Measurements from ENCODE around the gene EIF1.
"Not testable (repeated sequence)": the region's sequence is repeated elsewhere in the genome, so short reads cannot be mapped to it uniquely, and the experiment has no call there.

Gene EIF1

DNA sequence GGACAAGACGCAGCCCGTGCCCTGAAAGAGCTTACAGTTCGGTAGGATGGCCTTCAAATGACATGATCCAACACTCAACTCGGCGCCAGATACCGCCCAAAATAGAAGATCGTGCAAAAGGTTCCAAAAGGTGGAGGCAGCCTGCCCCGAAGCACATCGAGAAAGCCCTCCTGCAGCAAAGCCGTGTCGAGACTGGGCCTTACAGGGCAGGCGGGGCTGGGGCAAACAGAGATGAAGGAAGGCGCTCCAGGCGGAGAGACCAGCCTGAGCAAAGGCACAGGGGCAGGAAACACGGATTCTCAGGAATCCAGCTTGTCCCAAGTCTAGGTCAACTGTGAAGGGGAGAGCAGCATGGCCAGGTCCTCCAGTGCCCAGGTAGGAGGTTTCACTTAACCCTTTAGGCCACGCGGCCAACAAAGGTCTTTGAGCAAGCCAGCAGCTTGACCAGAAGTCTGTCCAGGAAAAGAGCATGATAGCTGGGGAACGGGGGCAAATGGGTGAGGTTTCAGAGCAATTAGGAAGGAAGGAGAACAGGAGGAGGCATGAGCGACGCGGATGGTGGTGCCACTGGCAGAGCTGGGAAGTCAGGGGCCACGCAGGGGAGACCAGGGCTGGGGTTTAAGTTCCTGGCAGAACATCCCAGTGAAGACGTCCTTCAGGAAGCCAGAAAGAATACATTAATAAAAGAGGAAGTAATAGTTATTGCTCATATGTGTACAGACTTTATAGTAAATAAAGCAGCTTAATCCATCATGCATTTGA lies 21.2 kb upstream of the EIF1 start:
- no peak overlapping the region for H3K27ac ChIP-seq (ENCODE audit: low read depth, low read length, severe bottlenecking)
- 59% methylated on average over 22 of the region's 23 CpGs for WGBS, 2 experiments (ENCODE audit: insufficient coverage in 2 of 2)
- H3K9me3 ChIP-seq (ENCODE audit: control insufficient read depth, low read length) = no peaks in the 10 kb centered on the region
- H3K4me1 ChIP-seq (ENCODE audit: control insufficient read depth, insufficient read depth, low read length, poor library complexity, severe bottlenecking) = no peaks in the 10 kb centered on the region
- H3K4me3 ChIP-seq (ENCODE audit: extremely low read depth, insufficient read depth, low read length, poor library complexity, severe bottlenecking) = no peak overlapping the region
- no peaks in the 10 kb centered on the region for H3K36me3 ChIP-seq (ENCODE audit: control insufficient read depth, insufficient read depth, low read length)

DNA sequence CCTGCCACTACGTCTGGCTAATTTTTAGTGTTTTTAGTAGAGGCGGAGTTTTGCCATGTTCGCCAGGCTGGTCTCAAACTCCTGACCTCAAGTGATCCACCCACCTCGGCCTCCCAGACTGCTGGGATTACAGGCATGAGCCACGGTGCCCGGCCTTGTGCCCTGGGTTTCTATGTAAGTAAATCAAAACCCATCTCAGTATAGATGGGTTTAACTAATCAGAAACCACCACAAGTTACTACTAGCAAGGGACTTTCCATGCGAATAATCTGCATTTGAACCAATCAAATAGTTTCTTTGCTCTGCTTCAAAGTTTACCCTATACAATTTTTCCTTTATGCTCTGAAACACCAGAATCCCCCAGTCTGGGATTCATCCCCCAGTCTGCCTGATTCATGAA lies 16.5 kb upstream of the EIF1 start:
- WGBS, 2 experiments (ENCODE audit: insufficient coverage in 2 of 2) = 88 to 98% methylated on average over 7 of the region's 7 CpGs

DNA sequence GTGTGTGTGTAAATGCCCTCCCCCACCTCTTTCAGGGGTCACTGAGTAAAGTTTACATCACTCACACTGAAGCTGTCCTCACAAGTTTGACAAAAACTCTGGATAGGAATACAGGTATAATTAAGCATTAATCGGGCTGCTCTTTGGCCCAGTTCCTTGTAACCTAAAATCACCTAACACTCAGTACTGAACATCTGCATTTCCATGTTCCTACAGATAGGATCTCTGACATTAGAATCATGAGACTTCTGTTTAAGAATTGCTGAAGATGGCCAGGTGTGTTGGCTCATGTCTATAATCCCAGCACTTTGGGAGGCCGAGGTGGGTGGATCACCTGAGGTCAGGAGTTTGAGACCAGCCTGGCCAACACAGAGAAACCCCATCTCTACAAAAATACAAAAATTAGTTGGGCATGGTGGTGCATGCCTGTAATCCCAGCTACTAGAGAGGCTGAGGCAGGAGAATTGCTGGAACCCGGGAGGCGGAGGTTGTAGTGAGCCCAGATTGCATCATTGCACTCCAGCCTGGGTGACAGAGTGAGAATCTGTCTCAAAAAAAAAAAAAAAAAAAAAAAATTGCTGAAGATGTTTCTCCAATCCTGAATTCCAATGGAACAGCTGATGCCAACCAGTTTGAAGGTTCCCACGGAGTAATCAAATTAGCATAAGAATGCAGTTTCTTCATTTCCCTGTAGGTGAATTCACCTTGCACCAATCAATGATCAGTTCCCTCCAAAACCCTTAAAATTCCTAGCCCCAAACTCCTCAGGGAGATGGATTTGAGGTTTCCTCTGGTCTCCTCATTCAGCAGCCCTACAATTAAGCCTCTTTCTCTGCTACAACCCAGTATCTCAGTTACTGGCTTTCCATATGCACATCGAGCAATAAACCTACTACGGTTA lies 13.3 kb upstream of the EIF1 start:
- not testable (repeated sequence) for H3K27ac ChIP-seq (ENCODE audit: low read depth, low read length, severe bottlenecking); H3K4me1 ChIP-seq (ENCODE audit: control insufficient read depth, insufficient read depth, low read length, poor library complexity, severe bottlenecking); H3K9me3 ChIP-seq (ENCODE audit: control insufficient read depth, low read length); H3K4me3 ChIP-seq (ENCODE audit: extremely low read depth, insufficient read depth, low read length, poor library complexity, severe bottlenecking); H3K36me3 ChIP-seq (ENCODE audit: control insufficient read depth, insufficient read depth, low read length)
- WGBS, 2 experiments (ENCODE audit: insufficient coverage in 2 of 2) = 57 to 64% methylated on average over 3 of the region's 7 CpGs

More for the DNA sequence above, 16.5 kb upstream of the EIF1 start:
- H3K27ac ChIP-seq (ENCODE audit: low read depth, low read length, severe bottlenecking) = no peak overlapping the region
- no peak overlapping the region for H3K4me3 ChIP-seq (ENCODE audit: extremely low read depth, insufficient read depth, low read length, poor library complexity, severe bottlenecking)
- no peaks in the 10 kb centered on the region for H3K4me1 ChIP-seq (ENCODE audit: control insufficient read depth, insufficient read depth, low read length, poor library complexity, severe bottlenecking)
- H3K36me3 ChIP-seq (ENCODE audit: control insufficient read depth, insufficient read depth, low read length) = no peaks in the 10 kb centered on the region
- no peaks in the 10 kb centered on the region for H3K9me3 ChIP-seq (ENCODE audit: control insufficient read depth, low read length)

DNA sequence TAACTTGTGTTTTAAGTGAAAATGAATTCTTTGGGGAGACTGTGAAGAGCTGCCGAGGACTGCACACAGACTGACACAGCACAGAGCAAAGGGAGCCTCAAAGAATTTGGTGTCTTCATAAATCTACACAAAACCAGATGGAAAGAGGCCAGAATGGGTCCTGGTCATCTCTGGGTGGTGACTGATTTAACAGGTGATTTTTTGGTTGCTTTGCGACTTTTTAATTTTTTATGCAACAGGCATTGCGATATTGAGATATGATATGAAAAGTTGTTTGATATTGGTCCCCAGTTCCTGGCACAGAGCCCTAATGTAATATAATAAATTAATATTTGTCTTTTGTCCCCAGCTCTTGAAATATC lies 12.6 kb upstream of the EIF1 start:
- Histone ChIP-seq H3K4me1 (ENCODE audit: control insufficient read depth, insufficient read depth, low read length, poor library complexity, severe bottlenecking) (no peaks in the 10 kb centered on the region), H3K9me3 (ENCODE audit: control insufficient read depth, low read length) (no peaks in the 10 kb centered on the region), H3K27ac (ENCODE audit: low read depth, low read length, severe bottlenecking) (no peak overlapping the region), H3K36me3 (ENCODE audit: control insufficient read depth, insufficient read depth, low read length) (no peaks in the 10 kb centered on the region), H3K4me3 (ENCODE audit: extremely low read depth, insufficient read depth, low read length, poor library complexity, severe bottlenecking) (no peak overlapping the region)
- 100% methylated on average over 1 of the region's 3 CpGs for WGBS, 2 experiments (ENCODE audit: insufficient coverage in 2 of 2)

DNA sequence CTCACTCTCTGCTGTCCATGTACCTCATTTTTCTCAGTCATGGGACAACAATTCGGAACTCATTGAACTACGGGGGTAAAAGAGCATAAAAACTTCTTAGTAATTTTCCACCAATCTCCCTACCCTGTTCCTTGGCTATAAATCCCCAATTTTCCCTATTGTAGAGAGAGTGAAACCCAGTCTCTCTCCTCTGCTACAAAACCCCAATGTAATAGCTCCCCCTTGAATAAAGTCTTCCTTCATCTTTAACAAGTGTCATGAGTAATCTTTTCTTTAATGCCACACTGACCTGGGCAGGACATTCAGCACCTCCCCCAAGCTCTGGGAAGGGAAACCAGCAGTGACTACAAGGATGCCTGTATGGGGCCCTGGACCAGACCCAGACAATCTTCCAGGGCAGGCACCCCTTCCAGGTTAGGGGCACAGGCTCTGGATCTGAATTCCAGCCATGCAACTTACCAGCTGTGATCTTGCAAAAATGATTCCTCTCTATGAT lies 10.2 kb upstream of the EIF1 start:
- no peaks in the 10 kb centered on the region for H3K4me1 ChIP-seq (ENCODE audit: control insufficient read depth, insufficient read depth, low read length, poor library complexity, severe bottlenecking)
- peak overlapping the region; percentile 71 for H3K27ac ChIP-seq (ENCODE audit: low read depth, low read length, severe bottlenecking)
- 100% methylated on average over 2 of the region's 2 CpGs; no CpG with 5 or more reads in 1 of the 2 experiments for WGBS, 2 experiments (ENCODE audit: insufficient coverage in 2 of 2)
- no peaks in the 10 kb centered on the region for H3K36me3 ChIP-seq (ENCODE audit: control insufficient read depth, insufficient read depth, low read length)
- no peaks in the 10 kb centered on the region for H3K9me3 ChIP-seq (ENCODE audit: control insufficient read depth, low read length)
- H3K4me3 ChIP-seq (ENCODE audit: extremely low read depth, insufficient read depth, low read length, poor library complexity, severe bottlenecking) = no peak overlapping the region

DNA sequence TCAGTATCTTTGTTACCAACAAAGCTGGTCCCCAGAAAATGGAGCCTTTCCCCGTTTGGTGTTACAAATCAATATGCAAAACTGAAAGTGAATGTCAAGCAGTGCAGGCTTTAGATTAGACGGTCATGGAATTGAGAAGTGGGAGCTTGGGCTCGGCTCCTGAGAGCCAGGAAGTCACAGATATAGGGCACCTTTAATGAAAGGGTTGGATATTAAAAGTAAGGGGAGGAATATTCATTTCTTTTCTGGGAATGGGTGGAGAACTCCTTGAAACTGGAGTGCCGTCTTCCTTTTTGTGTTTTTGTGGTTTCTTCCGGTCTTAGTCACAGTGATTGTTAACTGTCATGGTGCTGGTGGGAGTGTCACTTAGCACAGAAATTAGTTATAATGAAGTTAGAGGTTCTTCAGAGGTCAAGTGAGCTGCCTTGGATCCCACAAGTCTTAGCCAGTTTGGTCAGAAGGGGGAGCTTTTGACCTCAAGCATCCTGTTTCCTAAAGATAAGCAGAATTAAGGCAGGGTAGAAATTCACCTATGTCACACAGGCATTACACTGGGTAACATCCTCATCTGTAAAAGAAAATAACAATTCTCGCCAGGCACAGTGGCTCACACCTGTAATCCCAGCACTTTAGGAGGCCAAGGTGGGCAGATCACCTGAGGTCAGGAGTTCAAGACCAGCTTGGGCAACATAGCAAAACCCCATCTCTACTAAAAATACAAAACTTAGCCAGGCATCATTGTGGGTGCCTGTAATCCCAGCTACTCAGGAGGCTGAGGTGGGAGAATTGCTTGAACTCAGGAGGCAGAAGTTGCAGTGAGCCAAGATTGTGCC lies 9.6 kb upstream of the EIF1 start:
- H3K27ac ChIP-seq (ENCODE audit: low read depth, low read length, severe bottlenecking) = peak overlapping the region; percentile 71
- H3K4me1 ChIP-seq (ENCODE audit: control insufficient read depth, insufficient read depth, low read length, poor library complexity, severe bottlenecking) = no peaks in the 10 kb centered on the region
- no peaks in the 10 kb centered on the region for H3K9me3 ChIP-seq (ENCODE audit: control insufficient read depth, low read length)
- no peaks in the 10 kb centered on the region for H3K36me3 ChIP-seq (ENCODE audit: control insufficient read depth, insufficient read depth, low read length)
- WGBS, 2 experiments (ENCODE audit: insufficient coverage in 2 of 2) = 70 to 77% methylated on average over 5 to 6 of the region's 6 CpGs
- no peak overlapping the region for H3K4me3 ChIP-seq (ENCODE audit: extremely low read depth, insufficient read depth, low read length, poor library complexity, severe bottlenecking)

DNA sequence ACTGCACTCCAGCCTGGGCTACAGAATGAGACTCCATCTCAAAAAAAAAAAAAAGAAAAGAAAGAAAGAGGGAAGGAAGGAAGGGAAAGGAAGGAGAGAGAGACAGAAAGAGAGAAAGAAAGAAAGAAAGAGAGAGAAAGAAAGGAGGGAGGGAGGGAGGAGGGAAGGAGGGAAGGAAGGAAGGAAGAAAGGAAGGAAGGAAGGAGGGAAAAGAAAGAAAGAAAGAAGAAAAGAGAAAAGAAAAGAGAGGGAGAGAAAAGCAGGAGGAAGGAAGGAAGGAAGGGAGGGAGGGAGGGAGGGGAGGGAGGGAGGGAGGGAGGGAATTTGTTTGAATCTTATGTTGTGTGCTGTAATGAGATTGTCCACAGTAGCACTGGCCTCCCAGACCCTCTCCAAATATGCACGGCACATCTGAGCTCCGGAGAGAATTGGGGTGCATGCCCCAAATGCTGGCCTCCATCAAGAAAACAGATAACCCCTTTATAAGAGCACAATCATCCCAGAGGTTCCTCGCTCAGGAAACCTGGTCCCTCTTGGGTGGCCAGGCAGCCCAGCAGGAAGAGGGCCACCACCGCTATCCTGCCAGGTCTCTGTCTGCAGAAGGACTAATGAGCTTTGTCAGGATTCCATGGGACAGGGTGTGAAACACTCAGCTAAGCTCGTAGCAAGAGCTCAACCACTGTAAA lies 8.8 kb upstream of the EIF1 start:
- Histone ChIP-seq H3K4me3 (ENCODE audit: extremely low read depth, insufficient read depth, low read length, poor library complexity, severe bottlenecking) (no peak overlapping the region), H3K27ac (ENCODE audit: low read depth, low read length, severe bottlenecking) (no peak overlapping the region), H3K9me3 (ENCODE audit: control insufficient read depth, low read length) (no peaks in the 10 kb centered on the region), H3K4me1 (ENCODE audit: control insufficient read depth, insufficient read depth, low read length, poor library complexity, severe bottlenecking) (no peaks in the 10 kb centered on the region), H3K36me3 (ENCODE audit: control insufficient read depth, insufficient read depth, low read length) (no peaks in the 10 kb centered on the region)
- WGBS, 2 experiments (ENCODE audit: insufficient coverage in 2 of 2) = 80 to 90% methylated on average over 3 to 4 of the region's 5 CpGs

DNA sequence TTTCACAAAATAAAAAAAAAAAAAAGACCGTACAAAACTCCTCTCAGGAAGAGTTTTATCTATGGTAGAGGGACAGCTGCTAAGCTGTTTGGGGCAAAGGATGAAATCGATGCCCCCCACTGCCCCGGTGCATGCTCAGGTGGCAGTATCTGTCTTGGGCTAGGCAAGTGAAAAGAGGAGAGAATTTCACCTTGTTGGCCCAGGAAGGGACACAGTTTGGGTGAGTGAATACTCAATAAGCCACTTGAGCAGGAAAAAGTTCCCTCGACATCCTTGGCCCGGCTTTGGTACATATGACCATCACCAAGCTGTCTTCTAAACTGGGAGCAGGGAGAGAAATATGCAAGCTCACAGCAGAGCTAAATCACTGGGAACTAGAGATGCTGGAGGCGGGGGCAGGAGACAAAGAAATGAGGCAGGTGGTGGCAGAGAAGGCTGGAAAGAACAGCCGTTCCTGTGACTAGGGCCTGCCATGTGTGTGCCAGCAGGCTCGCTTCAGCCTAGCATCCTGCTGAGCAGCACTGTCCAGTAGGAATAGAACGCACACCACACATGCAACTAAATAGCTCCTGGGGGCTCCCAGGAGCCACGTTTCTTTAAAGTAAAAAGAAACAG lies 8.2 kb upstream of the EIF1 start:
- H3K27ac ChIP-seq (ENCODE audit: low read depth, low read length, severe bottlenecking) = no peak overlapping the region
- 83 to 89% methylated on average over 5 to 8 of the region's 10 CpGs for WGBS, 2 experiments (ENCODE audit: insufficient coverage in 2 of 2)

DNA sequence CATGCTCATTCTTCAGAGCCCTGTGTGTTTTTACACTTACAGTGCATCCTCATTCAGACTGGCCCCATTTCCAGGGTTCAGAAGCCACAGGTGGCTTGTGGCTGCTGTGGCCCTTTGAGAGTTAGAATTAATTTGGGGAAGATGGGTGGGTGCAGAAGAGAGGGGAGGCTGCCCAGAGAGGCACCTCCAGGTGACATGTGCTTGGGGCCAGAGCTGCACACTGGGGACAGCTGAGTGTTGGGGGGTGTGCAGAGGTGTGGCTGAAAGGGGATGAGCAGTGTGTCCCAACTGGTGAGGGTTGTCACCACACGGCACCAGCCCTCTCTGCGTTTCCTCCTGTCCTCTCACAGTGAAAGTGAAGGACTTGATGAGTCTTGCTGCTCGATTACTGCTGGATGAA lies 6.9 kb upstream of the EIF1 start:
- 95% methylated on average over 3 of the region's 3 CpGs for WGBS, 2 experiments (ENCODE audit: insufficient coverage in 2 of 2)
- Histone ChIP-seq H3K9me3 (ENCODE audit: control insufficient read depth, low read length) (no peaks in the 10 kb centered on the region), H3K27ac (ENCODE audit: low read depth, low read length, severe bottlenecking) (no peak overlapping the region)

More for the DNA sequence above, 8.2 kb upstream of the EIF1 start:
- H3K36me3 ChIP-seq (ENCODE audit: control insufficient read depth, insufficient read depth, low read length) = no peaks in the 10 kb centered on the region
- H3K4me1 ChIP-seq (ENCODE audit: control insufficient read depth, insufficient read depth, low read length, poor library complexity, severe bottlenecking) = no peaks in the 10 kb centered on the region
- H3K9me3 ChIP-seq (ENCODE audit: control insufficient read depth, low read length) = no peaks in the 10 kb centered on the region
- no peak overlapping the region for H3K4me3 ChIP-seq (ENCODE audit: extremely low read depth, insufficient read depth, low read length, poor library complexity, severe bottlenecking)

More for the DNA sequence above, 6.9 kb upstream of the EIF1 start:
- Histone ChIP-seq H3K36me3 (ENCODE audit: control insufficient read depth, insufficient read depth, low read length) (no peaks in the 10 kb centered on the region), H3K4me1 (ENCODE audit: control insufficient read depth, insufficient read depth, low read length, poor library complexity, severe bottlenecking) (no peaks in the 10 kb centered on the region), H3K4me3 (ENCODE audit: extremely low read depth, insufficient read depth, low read length, poor library complexity, severe bottlenecking) (no peak overlapping the region)

All from mesodermal cell (in vitro differentiated cells).